H1 (cell line): ENCODE measurements around the gene DEAF1. TPM values are rescaled to one million over a fixed set of nuclear protein-coding genes. Genes with fewer than 3 reads are reported as not detected.

Experiments used
- CBX5 ChIP-seq: fragments of 300-800, 300-1000 bp; sonication (generic); IDR thresholded peaks from 2 replicates; pipeline ENCODE4 v1.7.1; 2016; ENCODE audit warnings: antibody characterized with exemption, low read length, low read depth
- EGR1 ChIP-seq: IDR thresholded peaks from 2 replicates; pipeline ENCODE4 v1.6.1; 2011; ENCODE audit warnings: low read depth, low read length, borderline replicate concordance
- EZH2 ChIP-seq: fragments of 200-600 bp; sonication (generic); IDR thresholded peaks from 2 replicates; pipeline ENCODE4 v1.7.1; 2012; ENCODE audit warnings: low read depth, mild to moderate bottlenecking, moderate library complexity, low read length, inconsistent platforms; ENCODE audit not compliant: severe bottlenecking
- KDM1A ChIP-seq: fragments of 200-600, 300-600 bp; sonication (generic); IDR thresholded peaks from 2 replicates; pipeline ENCODE4 v1.7.1; 2016; ENCODE audit warnings: mild to moderate bottlenecking, low read length, borderline replicate concordance
- KDM4A ChIP-seq: IDR thresholded peaks from one replicate; pipeline ENCODE4 v1.7.1; 2012; ENCODE audit warnings: low read depth, mild to moderate bottlenecking, moderate library complexity, low read length, inconsistent platforms; ENCODE audit not compliant: severe bottlenecking
- KDM5A ChIP-seq: fragments of 200-600 bp; IDR thresholded peaks from 2 replicates; pipeline ENCODE4 v1.7.1; 2012; ENCODE audit warnings: mild to moderate bottlenecking, low read length, inconsistent platforms, mixed read lengths
- RFX5 ChIP-seq: IDR thresholded peaks from 2 replicates; pipeline ENCODE4 v1.6.1; 2011; ENCODE audit warnings: low read depth, low read length, improper control_type of control experiment, borderline replicate concordance
- RNF2 ChIP-seq: fragments of 200-900, 300-1000 bp; sonication (generic); IDR thresholded peaks from 2 replicates; pipeline ENCODE4 v1.7.1; 2016; ENCODE audit warnings: borderline replicate concordance, low read depth, mild to moderate bottlenecking, antibody characterized with exemption, low read length; ENCODE audit not compliant: poor library complexity, severe bottlenecking; ENCODE audit errors: missing control alignments
- RXRA ChIP-seq: IDR thresholded peaks from 2 replicates; pipeline ENCODE4 v1.6.1; 2011; ENCODE audit warnings: low read depth, mild to moderate bottlenecking, low read length, moderate library complexity; ENCODE audit not compliant: insufficient read depth
- SIN3A ChIP-seq, 2 experiments: IDR thresholded peaks in 1 of 2; conservative IDR thresholded peaks in 1 of 2; 2 replicates each; pipeline ENCODE4 v1.6.1; 2011 to 2012; ENCODE audit warnings: low read length in 2 of 2, improper control_type of control experiment in 1 of 2, low read depth in 1 of 2, mild to moderate bottlenecking in 1 of 2
- TEAD4 ChIP-seq: IDR thresholded peaks from 2 replicates; pipeline ENCODE4 v1.6.1; 2012; ENCODE audit warnings: low read depth, low read length, inconsistent platforms, mixed read lengths
- polyA plus RNA-seq, 7 experiments: library from polyadenylated mRNA; depleted of rRNA in 3 of 7; stranded (reverse) in 5 of 7; unstranded in 2 of 7; fragments of >200 nt in 5 of 7; fragments of 200-250 nt in 2 of 7; gene quantifications; 1 replicate in 5 of 7; 2 replicates in 1 of 7; 4 replicates in 1 of 7; pipeline versions ENCODE4 v1.2.1 to v1.2.3, GENCODE V29; 2011 to 2013; ENCODE audit warnings: missing spikeins in 2 of 7, mixed read lengths in 2 of 7
- total RNA-seq: library from RNA; stranded (reverse); fragmentation: NEBNext Ultra II Directional; extraction: Animal tissue kit (Norgen Biotek cat#: 25700); gene quantifications from 2 replicates; pipeline ENCODE4 v1.2.1, GENCODE V29; 2021
- TF ChIP-seq, protein P1 (sequence below): IDR thresholded peaks from 2 replicates; pipeline ENCODE4 v1.6.1; 2012; ENCODE audit warnings: low read length, inconsistent platforms
- TF ChIP-seq, protein P2 (sequence below), 3 experiments: IDR thresholded peaks; 1 replicate in 2 of 3; 2 replicates in 1 of 3; pipeline versions ENCODE4 v1.5.1 to v1.6.1; 2011; ENCODE audit warnings: low read length in 3 of 3, mild to moderate bottlenecking in 3 of 3, inconsistent platforms in 2 of 3, low read depth in 1 of 3, moderate library complexity in 1 of 3; ENCODE audit not compliant: insufficient read depth in 1 of 3; ENCODE audit errors: control extremely low read depth in 1 of 3

DEAF1 gene
- total and polyA plus RNA-seq, 2 of the 8 experiments (the other 6 are each of a cell fraction or from before 2014, with no cell fraction given): 47.3 to 58.4 TPM

DNA sequence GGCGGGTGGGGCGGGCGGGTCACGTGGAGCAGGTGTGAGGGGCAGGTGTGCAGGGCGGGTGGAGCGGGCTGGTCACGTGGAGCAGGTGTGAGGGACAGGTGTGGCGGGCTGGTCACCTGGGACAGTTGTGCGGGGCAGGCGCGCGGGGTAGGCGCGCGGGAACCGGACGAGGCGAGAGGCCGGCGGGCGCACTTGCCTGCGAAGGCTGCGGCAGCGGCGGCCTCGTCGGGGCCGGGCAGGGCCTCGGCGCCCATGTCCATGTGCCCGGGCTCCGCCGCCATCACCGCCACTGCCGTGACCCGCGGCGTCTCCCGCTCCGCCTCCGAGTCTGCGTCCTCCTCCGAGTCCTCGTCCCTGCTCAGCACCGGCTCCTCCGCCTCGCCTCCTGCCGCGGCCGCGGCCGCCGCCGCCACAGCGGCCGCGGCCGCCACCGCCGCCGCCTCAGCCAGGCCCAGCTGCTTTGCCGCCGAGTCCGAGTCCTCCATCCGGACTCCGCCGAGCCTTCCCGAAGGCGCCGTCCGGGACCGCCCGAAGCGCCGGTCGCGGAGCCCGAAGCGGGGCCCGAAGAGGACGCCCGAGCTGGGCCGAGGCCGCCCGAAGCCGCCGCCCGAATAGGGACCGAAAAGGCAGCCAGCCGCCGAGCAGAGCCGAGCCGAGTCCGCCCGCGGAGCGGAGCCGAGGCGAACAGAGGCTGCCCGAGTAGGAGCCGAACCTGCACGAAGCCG, at the start of gene DEAF1 (continued):
- TF ChIP-seq RXRA (no peak), RFX5 (no peak), SIN3A (conservative IDR thresholded peaks at IDR 0.05 in 1 of 2, IDR thresholded peaks at IDR 0.05 in 1 of 2; ENCODE audit: low read depth in 1 of 2, low read length in 2 of 2) (no peak), TEAD4 (no peak), EGR1 (no peak), RNF2 (peak; percentile 68), KDM1A (no peak), EZH2 (no peak), KDM4A (peak; percentile 93), KDM5A (no peak), CBX5 (no peak)
- TF ChIP-seq, protein P1, sequence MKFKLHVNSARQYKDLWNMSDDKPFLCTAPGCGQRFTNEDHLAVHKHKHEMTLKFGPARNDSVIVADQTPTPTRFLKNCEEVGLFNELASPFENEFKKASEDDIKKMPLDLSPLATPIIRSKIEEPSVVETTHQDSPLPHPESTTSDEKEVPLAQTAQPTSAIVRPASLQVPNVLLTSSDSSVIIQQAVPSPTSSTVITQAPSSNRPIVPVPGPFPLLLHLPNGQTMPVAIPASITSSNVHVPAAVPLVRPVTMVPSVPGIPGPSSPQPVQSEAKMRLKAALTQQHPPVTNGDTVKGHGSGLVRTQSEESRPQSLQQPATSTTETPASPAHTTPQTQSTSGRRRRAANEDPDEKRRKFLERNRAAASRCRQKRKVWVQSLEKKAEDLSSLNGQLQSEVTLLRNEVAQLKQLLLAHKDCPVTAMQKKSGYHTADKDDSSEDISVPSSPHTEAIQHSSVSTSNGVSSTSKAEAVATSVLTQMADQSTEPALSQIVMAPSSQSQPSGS: no peak
- TF ChIP-seq, protein P2, sequence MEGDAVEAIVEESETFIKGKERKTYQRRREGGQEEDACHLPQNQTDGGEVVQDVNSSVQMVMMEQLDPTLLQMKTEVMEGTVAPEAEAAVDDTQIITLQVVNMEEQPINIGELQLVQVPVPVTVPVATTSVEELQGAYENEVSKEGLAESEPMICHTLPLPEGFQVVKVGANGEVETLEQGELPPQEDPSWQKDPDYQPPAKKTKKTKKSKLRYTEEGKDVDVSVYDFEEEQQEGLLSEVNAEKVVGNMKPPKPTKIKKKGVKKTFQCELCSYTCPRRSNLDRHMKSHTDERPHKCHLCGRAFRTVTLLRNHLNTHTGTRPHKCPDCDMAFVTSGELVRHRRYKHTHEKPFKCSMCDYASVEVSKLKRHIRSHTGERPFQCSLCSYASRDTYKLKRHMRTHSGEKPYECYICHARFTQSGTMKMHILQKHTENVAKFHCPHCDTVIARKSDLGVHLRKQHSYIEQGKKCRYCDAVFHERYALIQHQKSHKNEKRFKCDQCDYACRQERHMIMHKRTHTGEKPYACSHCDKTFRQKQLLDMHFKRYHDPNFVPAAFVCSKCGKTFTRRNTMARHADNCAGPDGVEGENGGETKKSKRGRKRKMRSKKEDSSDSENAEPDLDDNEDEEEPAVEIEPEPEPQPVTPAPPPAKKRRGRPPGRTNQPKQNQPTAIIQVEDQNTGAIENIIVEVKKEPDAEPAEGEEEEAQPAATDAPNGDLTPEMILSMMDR (IDR thresholded peaks at IDR 0.05; ENCODE audit: control extremely low read depth in 1 of 3, insufficient read depth in 1 of 3, low read depth in 1 of 3, low read length in 3 of 3): peak in 1 of 3 experiments; percentile 4; a peak in 1 of 4 replicates
- TF ChIP-seq, all 59 proteins: peak for 11
